SK-N-SH (cell line): ENCODE data around the gene TRIM14.

Experiments used
- CTCF ChIP-seq: fragments of 200-600 bp; sonication (generic); IDR thresholded peaks from 2 replicates; pipeline ENCODE4 v1.6.1; 2017; ENCODE audit warnings: antibody characterized with exemption, mild to moderate bottlenecking, moderate library complexity
- EP300 ChIP-seq, 2 experiments: IDR thresholded peaks; 2 replicates each; pipeline versions ENCODE4 v1.4.0 to v1.6.1; 2012; ENCODE audit warnings: borderline replicate concordance in 1 of 2, low read depth in 1 of 2, low read length in 1 of 2
- EZH2phosphoT487 ChIP-seq: fragments of 200-600 bp; sonication (generic); IDR thresholded peaks from 2 replicates; pipeline ENCODE4 v1.6.1; 2017; ENCODE audit warnings: low read depth, mixed run types, mild to moderate bottlenecking, antibody characterized with exemption, moderate library complexity, borderline replicate concordance
- FOSL2 ChIP-seq: IDR thresholded peaks from 2 replicates; pipeline ENCODE4 v1.4.0; 2012; ENCODE audit warnings: low read depth, mild to moderate bottlenecking, moderate library complexity, borderline replicate concordance
- FOXM1 ChIP-seq: IDR thresholded peaks from 2 replicates; pipeline ENCODE4 v1.4.0; 2012; ENCODE audit warnings: low read depth, mild to moderate bottlenecking
- MAX ChIP-seq: IDR thresholded peaks from 2 replicates; pipeline ENCODE4 v1.4.0; 2012; ENCODE audit warnings: low read depth
- POLR2AphosphoS5 ChIP-seq: IDR thresholded peaks from 2 replicates; pipeline ENCODE4 v1.6.1; 2012; ENCODE audit warnings: low read depth, low read length
- REST ChIP-seq: IDR thresholded peaks from 2 replicates; pipeline ENCODE4 v1.6.1; 2012; ENCODE audit warnings: mild to moderate bottlenecking, low read depth, low read length, moderate library complexity
- RFX5 ChIP-seq: IDR thresholded peaks from 2 replicates; pipeline ENCODE4 v1.6.1; 2012; ENCODE audit warnings: mild to moderate bottlenecking, improper control_type of control experiment, low read length
- RXRA ChIP-seq: IDR thresholded peaks from 2 replicates; pipeline ENCODE4 v1.4.0; 2012; ENCODE audit warnings: low read depth, mild to moderate bottlenecking, borderline replicate concordance
- SIN3A ChIP-seq: IDR thresholded peaks from 2 replicates; pipeline ENCODE4 v1.6.1; 2012; ENCODE audit warnings: low read depth, mild to moderate bottlenecking, low read length, moderate library complexity, borderline replicate concordance
- SMC3 ChIP-seq: IDR thresholded peaks from 2 replicates; pipeline ENCODE4 v1.6.1; 2012; ENCODE audit warnings: low read depth, low read length, improper control_type of control experiment
- TAF1 ChIP-seq: IDR thresholded peaks from 2 replicates; pipeline ENCODE4 v1.6.1; 2012; ENCODE audit warnings: low read depth, mild to moderate bottlenecking, low read length, moderate library complexity, borderline replicate concordance
- USF2 ChIP-seq: fragments of 150-350 bp; IDR thresholded peaks from 2 replicates; pipeline ENCODE4 v1.6.1; 2017; ENCODE audit warnings: antibody characterized with exemption, low read length, low read depth, borderline replicate concordance

- TF ChIP-seq EZH2phosphoT487 (no peak), FOXM1 (no peak), USF2 (no peak), EP300 (IDR thresholded peaks at IDR 0.05; ENCODE audit: borderline replicate concordance in 1 of 2, low read depth in 1 of 2, low read length in 1 of 2) (no peak), CTCF (no peak), SMC3 (no peak), MAX (no peak), RFX5 (no peak), RXRA (no peak), REST (no peak), FOSL2 (no peak), SIN3A (no peak), POLR2AphosphoS5 (no peak), TAF1 (no peak)
These were observed 14.0 kb upstream of the TRIM14 start for GRCh38 chr9:98132806-98133631.
